Measurements from ENCODE around the gene MSI2. TPM values are rescaled to one million over a fixed set of nuclear protein-coding genes. Genes with fewer than 3 reads are reported as not detected.

MSI2 gene
- total and polyA plus RNA-seq, 9 of the 15 experiments (the other 6 are each of a cell fraction or from before 2014, with no cell fraction given): 4.6 to 61.8 (median 42.4) TPM

- no peak for TF ChIP-seq ARID4B (CRISPR knock-in tag; IDR thresholded peaks at IDR 0.05)
- TF ChIP-seq NCOR1 (IDR thresholded peaks at IDR 0.05): no peak
- TF ChIP-seq RNF2 (IDR thresholded peaks at IDR 0.05): no peak
- no peak for TF ChIP-seq DPF2 (IDR thresholded peaks at IDR 0.05)
- no peak for TF ChIP-seq PTBP1 (IDR thresholded peaks at IDR 0.05; ENCODE audit: low read depth, low read length)
- no peak for TF ChIP-seq TCF15 (CRISPR knock-in tag; IDR thresholded peaks at IDR 0.05)
- no peak for TF ChIP-seq JUN (IDR thresholded peaks at IDR 0.05; ENCODE audit: borderline replicate concordance, low read depth, low read length)
- no peak for TF ChIP-seq JUN (CRISPR knock-in tag; IDR thresholded peaks at IDR 0.05; ENCODE audit: borderline replicate concordance)
- TF ChIP-seq SAP30 (IDR thresholded peaks at IDR 0.05; ENCODE audit: borderline replicate concordance, insufficient read depth, low read depth, low read length, poor library complexity, severe bottlenecking): no peak
- TF ChIP-seq COPS2 (conservative IDR thresholded peaks at IDR 0.05): no peak
- TF ChIP-seq, protein P1, sequence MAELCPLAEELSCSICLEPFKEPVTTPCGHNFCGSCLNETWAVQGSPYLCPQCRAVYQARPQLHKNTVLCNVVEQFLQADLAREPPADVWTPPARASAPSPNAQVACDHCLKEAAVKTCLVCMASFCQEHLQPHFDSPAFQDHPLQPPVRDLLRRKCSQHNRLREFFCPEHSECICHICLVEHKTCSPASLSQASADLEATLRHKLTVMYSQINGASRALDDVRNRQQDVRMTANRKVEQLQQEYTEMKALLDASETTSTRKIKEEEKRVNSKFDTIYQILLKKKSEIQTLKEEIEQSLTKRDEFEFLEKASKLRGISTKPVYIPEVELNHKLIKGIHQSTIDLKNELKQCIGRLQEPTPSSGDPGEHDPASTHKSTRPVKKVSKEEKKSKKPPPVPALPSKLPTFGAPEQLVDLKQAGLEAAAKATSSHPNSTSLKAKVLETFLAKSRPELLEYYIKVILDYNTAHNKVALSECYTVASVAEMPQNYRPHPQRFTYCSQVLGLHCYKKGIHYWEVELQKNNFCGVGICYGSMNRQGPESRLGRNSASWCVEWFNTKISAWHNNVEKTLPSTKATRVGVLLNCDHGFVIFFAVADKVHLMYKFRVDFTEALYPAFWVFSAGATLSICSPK (IDR thresholded peaks at IDR 0.05; ENCODE audit: borderline replicate concordance): no peak
Observed at GRCh38 chr17:57703273-57703672, 446.9 kb downstream of the MSI2 start (continued).

All from K562 (cell line).